Measurements from ENCODE around the gene TCF7L2.
"Not testable (repeated sequence)": the region's sequence is repeated elsewhere in the genome, so short reads cannot be mapped to it uniquely, and the experiment has no call there.

Gene TCF7L2

DNA sequence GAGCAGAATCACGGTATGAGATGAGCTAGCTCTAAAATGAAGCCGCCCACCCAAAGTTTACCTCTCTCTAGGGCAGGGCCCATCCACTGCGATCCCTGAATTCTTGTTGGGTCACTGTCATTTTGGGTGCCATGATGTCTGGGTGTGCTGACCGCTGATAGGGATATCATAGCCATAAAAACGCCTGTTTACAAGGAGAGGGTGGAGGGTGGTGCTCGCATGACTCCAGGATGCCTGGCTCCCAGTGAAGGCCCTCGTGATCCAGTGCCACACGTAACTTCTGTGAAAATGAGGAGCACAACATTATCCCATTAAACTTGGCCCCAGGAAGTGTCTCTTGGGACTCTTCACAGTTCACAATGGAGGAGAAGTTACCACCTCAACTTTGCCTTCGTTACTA, 139.5 kb downstream of the TCF7L2 start:
- DNase-seq (ENCODE audit: low read depth in 2 of 3, low spot score in 2 of 3): no peak

DNA sequence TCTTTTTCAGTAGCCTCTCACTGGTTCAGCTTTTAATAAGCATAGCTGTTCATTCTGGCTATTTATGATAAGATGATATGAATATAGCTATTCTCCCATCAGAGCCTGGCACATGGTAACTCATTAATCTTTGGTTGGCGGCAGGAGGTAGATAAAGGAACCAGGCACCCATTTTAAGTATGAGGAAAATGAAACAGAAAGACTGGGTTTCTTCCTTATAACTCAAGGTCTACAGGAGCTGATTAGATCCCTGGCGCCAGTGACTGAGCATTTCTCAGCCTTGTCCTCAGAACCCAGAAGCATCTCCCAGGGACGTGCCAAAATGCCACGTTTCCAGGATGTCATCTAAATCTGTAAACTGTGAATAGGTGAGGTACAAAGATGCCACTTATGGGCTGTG, 141.9 kb downstream of the TCF7L2 start:
- no peak for DNase-seq (ENCODE audit: low read depth in 2 of 3, low spot score in 2 of 3)

DNA sequence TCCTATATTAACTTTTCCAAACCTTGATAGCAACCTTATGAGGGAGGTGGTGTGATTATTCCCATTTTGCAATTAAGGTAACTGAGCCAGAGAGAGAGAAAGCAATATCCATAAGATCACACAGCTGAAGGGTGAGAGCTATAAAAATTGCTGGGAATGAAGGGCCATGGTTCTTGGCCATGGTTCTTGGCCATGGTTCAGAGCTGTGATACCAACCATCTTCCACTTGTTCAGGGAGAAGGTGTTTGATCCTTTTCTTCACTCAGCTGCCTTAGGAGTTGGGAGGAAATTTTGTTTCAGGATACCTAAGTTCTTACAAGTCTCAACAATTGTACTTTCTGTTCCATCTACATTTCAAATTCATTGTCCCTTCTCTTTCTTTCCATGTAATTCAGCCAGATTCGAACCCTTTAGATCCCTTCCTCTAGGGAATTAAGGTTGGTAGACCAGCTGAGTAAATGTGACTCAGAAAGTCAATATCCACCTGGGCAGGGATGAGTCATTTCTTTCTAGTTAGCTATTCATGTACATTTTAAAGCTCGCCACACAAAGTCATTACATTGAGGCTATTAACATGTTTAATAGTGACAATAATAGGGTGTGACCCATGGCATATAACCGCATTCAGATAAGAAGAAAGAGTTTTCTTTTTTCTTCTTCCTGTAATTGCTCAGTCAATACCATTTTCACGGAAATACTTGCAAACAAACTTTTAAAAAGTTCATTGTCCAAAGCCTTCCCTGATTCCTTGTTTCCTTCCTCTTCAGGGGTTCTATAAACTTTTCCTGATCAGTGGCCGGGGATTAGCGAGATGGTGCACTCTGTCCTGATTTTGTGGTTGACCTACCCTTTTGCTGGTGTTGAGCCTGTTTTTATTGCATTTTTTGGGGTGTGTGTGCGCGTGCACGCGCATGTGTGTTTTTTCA, 143.4 kb downstream of the TCF7L2 start:
- DNase-seq (ENCODE audit: low read depth in 2 of 3, low spot score in 2 of 3): no peak

DNA sequence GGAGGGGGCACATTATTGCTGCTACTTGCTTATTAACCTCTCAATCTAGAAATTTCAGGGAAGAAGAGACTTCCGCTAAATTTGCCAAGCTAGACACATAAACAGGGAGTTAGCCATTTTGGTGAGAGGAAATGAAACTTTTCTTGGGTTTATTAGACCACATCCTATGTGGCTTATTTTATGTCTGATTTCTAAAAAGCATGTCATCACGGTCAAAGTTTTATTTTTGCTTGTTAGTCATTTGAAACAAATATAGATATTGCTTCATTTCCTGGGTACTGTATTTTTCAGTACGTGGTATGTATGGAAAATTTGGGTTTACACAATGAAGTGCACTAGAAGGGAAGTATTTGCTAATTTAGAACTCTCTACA, 144.1 kb downstream of the TCF7L2 start:
- no peak for DNase-seq (ENCODE audit: low read depth in 2 of 3, low spot score in 2 of 3)

DNA sequence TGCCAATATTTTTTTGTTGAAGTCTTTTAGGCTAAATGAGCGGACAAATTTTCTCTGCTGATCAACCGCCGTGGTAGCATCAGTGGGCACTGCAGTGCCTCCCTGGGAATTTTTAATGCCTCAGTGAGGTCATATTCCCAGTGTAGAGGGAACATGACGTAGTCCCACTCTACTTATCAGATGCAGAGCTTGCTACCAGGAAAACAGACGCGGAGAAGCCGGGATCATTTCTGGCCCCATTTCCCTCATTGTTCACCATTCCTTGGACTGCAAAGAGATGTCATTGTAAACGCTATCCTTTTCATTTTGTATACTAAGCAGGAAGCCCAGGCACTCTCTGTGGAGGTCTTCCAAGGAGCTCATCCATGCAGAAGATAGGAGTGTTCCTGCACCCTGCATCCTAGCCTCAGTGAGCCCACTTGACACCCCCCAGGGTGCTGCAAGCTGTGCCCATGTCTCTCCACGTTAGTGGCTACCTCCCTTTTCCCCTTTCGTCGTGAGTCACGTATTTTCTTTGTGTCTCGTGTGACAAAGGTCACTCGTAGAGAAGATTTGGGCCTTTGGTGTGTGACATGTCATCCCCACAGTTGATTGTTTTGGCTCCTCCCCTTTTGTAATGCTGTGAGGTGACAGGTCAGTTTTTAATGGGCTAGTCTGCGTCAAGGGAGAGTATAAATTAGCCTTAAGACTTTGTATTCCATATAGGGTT, 145.5 kb downstream of the TCF7L2 start:
- no peak for DNase-seq (ENCODE audit: low read depth in 2 of 3, low spot score in 2 of 3)

DNA sequence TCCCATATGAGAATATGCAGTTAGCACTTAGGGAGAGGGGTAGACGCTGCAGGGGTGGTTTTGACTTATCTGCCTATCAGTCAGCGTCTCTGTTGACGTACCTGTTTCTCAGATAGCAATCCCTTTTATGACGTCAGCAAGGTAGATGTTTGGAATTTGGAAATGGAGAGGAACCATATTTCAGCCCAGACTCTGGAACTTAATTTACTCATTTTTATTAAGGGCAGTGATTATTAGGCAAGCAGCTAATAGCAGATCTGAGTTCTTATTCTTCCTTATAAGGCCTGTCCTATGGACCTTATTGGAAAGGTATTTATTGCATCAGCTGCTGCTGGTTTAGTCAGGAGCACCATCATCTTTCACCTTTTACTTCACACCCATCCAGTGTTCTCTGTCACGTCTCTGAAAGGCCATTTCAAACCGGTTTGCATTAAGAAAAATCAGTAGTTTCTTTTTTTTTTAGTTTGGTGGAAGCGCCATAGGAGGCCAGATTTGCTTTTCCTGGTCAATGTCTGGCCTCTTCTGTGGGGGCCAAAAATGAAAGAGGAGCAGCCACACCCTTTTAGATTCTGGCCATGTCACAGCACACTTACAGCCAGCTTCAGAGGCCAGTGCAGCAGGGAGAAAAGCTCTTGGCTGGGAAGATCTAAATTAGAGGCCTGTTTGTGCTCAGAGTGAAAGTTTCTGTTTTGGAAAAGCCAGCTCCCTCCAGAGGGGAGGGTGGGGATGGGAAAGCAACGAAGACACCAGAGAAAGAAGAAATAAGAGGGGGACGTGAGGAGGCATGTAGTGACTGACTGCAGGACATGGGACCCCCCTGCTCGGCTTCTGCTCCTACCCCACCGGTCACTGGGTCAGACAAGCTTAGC, 146.3 kb downstream of the TCF7L2 start:
- no peak for DNase-seq (ENCODE audit: low read depth in 2 of 3, low spot score in 2 of 3)

DNA sequence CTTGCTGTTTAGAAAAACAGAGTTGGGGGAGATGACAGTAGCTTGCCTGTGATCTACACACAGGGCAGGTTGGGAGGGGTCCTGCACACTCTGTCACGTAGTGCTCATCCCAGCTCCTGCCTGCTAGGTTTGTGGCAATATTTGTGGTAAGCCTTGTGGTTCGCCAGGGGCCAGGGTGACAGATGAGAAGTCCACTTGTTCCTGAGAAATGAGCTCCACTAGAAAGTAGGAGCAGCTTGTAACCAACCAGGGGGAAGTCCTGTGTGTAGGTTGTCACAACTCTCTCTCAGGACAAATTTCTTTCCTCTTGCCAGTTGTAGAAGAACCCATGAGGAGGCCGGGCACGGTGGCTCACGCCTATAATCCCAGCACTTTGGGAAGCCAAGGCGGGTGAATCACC, 147.0 kb downstream of the TCF7L2 start:
- no peak for DNase-seq (ENCODE audit: low read depth in 2 of 3, low spot score in 2 of 3)

DNA sequence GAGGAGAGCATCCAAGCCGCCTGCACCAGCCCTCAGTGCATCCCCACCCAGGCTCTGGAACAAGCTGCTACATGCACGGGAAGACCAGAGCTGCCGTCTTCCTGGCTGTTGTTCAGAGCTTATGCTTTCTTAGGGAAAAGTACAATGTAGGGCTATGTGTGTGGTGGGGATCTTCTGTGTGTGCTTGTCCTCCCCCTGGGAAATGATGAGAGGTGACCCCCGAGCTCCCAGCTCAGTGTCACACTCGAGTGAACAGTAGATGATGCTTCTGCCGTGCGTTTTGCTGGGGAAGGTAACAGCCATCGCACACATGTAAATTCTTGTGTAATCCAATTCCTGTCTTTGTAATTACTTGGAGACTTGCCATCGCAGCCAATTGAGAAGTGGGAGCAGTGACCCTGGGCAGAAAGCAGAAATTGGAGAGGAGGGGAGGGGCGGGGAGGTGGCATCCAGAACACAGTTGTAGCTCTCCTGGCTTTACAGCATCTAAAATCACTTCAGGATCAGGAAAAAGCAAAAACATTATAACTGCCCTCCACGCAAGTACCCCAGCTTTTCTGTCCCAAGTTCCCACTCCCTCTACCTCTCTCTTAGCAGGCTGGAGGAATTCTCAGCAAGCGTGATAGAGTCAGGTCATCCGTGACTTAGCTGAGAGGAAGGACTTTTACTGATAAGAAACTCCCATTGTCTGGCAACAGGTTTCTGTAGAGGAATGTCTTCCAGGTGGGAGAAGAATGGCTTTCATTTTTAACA, 149.6 kb downstream of the TCF7L2 start:
- DNase-seq (ENCODE audit: low read depth in 2 of 3, low spot score in 2 of 3): no peak

DNA sequence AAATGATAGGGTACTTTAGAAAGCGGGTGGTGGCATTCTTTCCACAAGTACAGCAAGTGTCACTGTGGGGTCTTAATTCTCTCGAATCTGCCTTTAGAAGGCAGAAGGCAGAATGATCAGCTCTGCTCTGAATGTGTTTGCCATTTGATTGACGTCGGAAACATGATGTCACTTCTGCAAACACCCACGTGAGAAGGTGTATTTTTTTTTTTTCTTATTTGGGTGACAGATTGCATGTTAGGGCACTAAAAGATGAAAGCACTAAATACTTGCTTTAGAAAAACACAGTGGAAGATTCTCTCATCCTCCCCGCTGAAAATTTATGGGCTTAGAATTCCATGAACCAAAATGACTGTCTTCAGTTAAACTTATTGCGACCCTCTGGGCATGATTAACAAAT, 150.2 kb downstream of the TCF7L2 start:
- DNase-seq (ENCODE audit: low read depth in 2 of 3, low spot score in 2 of 3): no peak

DNA sequence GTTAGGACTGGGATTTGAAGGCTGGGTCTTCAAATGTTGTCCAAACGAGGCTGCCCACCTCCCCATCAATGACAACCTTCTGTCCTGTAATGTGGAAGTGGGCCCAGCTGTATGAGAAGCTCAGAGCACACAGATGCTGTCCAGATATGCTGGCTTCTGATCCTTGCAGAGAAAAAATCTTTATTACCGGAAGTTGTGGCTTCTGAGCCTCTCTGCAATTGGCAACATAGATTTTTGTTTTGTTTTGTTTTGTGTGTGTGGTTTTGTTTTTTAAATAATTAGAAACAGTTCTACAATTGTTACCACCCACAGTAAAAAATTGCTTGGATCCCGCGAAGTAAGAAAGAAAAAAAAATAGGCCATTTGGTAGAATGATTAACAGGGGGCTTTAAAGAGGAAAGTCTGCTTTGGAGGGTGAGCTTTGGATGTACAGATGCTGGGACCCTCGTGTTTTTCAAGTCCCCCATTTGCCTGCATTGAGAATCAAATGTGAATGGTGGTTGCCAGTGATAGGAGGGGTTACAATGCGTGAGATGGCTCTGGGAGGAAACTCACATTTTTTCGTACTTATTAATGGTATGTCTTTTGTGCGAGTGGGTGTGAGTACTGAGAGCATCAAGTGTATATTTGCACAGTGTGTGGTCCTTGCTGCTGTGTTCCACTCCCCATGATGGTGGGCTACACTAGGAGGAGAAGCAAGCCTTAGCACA, 153.2 kb downstream of the TCF7L2 start:
- DNase-seq (ENCODE audit: low read depth in 2 of 3, low spot score in 2 of 3): no peak

DNA sequence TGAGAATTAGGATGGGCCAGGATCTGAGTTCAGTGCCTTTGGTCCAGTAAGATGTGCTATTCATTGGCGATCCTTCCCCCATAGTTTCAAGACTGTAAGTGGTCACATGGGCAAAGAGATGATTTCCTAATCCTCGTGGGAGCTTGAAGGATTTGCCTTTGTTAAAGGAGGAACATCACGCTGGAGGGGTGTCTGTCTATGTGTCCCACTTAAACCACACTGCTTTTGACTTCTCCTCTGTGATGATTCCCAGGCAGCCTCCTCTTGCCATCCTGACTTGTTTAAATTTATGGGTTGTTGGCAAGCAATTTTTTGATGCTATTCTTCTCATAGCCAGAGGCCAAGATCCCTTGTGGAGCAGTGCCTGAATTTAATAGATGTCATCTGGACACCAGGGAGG, 154.0 kb downstream of the TCF7L2 start:
- no peak for DNase-seq (ENCODE audit: low read depth in 2 of 3, low spot score in 2 of 3)

DNA sequence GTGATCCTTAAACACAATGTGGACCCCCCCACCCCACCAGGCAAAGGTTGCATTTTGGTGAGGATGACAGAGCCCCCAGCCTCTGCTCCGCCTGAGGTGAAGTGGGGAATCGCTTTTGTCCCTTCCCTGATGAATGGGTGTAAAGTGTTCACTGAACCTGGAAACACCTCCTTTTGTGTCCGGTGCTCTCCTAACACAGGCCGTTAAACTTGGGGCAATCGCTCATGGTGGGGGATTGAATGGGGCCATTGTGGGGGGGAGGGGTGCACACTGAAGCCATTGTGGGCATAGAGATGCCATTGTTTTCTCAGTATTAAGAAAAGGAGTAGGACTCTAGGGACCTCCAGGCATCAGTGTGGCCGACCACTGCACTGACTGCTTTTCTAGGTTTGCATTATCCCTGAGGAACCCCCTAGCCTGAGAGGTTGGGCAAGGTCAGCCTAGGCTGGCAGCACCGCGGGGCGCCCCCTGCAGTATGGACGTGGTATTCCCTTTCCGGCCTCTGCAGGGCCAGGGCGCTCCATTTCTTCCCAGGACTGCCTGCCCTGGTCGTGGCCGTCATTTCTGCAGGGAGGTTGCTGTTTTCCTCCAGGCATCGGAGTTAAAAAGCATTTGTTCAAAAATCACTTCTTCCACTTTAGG, 158.3 kb downstream of the TCF7L2 start:
- DNase-seq (ENCODE audit: low read depth in 2 of 3, low spot score in 2 of 3): no peak

DNA sequence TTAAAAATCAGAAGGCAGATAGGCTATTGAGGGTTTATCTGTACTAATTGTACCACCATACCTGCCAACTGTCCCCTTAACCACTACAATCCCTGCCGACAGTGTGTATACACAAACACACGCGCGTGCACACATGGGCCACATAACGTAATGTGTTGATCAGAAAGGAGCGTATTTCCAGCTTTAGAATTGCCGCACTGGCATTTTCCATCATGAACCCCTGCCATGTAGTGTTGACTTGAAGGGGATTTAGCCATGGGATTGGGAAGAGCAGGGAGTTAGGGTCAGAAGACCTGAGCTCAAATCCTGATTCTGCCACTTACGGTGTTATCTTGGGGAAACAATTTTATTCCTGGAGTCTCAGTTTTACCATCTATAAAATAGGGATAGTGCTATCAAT, 158.9 kb downstream of the TCF7L2 start:
- DNase-seq (ENCODE audit: low read depth in 2 of 3, low spot score in 2 of 3): no peak

DNA sequence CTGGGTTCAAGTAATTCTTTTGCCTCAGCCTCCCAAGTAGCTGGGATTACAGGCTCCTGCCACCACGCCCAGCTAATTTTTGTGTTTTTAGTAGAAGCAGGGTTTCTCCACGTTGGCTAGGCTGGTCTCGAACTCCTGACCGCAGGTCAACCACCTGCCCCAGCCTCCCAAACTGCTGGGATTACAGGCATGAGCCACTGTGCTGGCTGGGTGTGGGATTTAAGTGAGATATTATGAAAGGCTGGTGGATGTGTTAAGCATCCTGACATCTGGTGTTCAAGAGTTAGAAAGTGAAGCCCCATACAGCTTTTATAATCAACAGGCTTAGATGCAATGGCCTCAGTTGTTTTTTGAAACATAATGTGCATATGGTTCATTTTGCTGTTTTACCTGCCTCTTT, 159.4 kb downstream of the TCF7L2 start:
- DNase-seq (ENCODE audit: low read depth in 2 of 3, low spot score in 2 of 3): not testable (repeated sequence)

DNA sequence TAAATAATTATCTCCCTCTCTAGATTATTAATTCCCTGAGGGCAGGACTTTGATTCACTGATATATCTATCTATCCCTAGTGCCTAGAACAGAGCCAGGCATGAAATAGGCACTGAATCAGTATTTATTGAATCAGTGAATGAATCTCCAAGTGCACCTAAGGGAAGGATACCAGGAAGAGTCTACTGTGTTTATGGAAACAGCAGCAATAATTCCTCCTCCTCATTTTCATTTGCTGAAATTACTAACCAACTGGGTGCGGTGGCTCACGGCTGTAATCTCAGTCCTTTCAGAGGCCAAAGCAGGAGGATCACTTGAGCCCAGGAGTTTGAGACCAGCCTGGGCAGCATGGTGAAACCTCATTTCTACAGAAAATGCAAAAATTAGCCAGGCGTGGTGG, 161.2 kb downstream of the TCF7L2 start:
- no peak for DNase-seq (ENCODE audit: low read depth in 2 of 3, low spot score in 2 of 3)

DNA sequence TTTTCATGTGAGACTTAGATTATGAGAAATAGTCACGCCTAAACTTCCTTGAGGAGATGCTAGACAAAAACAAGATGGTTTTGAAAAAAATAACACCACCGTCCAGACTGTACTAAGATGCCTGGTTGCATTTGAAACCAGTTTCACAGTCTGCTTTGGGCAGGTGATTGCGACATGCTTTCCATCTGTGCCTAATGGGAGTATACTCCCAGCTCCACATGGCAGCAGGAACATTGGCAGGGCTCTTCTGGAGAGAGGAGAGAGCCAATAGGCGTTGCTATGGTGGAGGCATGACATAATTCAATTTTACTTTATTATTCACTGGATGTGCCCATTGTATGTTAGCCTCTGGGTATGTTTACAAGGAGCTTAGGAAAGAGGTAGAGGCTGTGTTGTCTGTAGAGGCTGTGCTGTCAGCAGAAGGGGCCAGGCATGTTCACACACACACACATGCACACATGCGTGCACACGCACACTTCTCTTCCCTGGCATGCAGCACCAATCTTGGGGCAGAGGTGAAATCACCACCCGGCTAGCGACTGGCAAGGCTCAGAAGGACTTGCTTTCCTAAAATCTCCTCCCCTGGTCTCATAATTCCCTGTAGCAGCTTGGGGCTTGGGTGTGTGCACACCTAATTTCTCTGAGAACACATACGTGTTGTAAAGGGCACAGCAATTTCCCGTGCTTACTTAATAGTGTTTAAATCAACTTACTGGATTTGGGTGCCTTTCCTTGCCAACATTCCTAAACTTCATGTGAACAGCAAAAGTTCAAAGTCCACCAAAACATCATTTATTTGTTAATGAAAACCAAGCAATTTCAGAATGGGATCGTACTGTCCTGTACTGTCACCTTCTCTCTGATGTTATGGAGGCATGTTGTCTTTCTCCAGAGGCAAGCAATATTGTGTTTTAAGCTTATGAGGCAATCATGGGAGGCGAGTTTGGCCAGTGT, 162.1 kb downstream of the TCF7L2 start:
- no peak for DNase-seq (ENCODE audit: low read depth in 2 of 3, low spot score in 2 of 3)

DNA sequence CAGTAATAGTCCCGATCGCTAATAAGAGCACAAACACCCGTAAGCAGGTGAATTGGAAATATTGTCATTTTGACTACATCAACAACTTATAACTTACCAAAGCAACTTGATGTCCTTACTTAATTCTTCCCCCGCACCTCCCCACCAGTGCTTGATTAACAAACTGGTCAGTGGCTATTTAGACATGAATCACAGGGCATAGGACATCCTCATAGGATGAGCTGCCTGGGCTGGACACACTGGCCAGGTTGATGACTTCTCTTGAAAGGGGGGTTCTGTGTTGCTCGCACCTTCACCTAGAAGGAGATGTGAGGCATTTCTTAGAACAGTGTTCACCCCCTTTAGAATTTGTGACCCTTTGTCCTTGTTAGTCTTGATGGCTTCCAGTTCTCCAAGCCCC, 163.2 kb downstream of the TCF7L2 start:
- no peak for DNase-seq (ENCODE audit: low read depth in 2 of 3, low spot score in 2 of 3)

DNA sequence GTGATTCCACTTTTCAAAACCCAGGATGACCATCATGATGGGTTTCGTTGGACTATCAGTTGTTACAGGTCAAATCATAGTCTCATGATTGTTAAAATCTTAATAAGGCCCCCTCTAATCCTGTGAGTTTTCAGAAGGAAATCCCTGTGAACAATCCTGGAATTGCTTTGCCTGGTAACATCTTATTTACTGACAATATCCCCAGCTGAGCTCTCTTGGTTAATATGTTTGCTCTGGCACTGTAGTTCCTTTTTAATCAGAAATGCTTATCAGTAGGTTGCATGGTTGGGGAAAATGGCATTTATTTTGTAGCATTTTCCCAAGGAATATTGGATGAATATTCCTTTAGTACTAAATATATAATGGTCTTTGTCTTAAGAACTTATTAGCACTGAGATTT, 163.9 kb downstream of the TCF7L2 start:
- DNase-seq (ENCODE audit: low read depth in 2 of 3, low spot score in 2 of 3): no peak

DNA sequence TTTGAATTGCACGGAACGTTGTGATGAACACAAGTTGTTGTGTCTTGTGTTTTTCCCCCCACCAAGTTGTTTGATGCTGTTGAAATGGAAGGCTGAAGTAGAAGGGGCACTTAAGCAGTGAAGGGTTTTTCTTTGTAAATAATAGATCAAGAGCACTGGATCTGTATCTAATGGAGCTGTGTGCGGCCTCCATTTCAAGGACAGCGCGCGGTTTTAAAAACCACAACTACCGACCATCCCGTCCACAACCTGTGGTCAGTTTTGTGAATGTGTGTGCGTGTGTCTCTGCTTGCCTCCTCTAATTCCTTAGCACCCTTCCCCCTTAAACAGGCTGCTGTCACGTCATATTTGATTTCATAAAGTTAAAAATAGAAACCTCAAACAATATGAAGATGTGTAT, 165.5 kb downstream of the TCF7L2 start:
- no peak for DNase-seq (ENCODE audit: low read depth in 2 of 3, low spot score in 2 of 3)
